ENCODE data around the gene RASGRP1.

Gene RASGRP1

DNA sequence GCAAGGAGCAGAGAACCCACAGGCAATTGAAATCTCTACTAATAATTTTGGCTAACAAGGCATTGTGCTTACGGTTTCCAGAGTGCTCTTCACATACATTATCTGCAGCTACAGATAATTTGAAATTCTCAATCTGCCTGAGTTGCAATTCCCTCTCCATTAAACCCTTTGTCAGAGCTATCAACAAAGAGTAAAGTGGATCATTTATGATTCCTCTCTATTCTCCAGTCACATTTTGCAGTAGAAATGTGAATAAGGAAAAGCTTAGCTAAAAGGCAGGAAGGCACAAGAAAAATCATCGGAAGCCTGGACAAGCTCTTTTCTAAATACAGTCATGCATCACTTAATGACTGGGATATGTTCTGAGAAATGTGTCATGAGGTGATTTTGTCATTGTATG, 61.1 kb downstream of the RASGRP1 start:
- DNase-seq = no peak

DNA sequence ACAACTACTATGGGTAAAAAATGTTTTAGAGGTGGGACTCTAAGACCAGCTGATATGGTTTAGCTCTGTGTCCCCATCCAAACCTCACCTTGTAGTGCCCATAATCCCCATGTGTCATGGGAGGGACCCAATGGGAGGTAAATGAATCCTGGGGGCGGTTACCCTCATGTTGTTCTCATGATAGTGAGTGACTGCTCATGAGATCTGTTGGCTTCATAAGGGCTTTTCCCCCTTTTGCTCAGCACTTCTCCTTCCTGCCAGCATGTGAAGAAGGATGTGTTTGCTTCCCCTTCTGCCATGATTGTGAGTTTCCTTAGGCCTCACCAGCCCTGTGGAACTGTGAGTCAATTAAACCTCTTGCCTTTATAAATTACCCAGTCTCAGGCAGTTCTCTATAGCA, 65.0 kb downstream of the RASGRP1 start:
- DNase-seq = no peak

DNA sequence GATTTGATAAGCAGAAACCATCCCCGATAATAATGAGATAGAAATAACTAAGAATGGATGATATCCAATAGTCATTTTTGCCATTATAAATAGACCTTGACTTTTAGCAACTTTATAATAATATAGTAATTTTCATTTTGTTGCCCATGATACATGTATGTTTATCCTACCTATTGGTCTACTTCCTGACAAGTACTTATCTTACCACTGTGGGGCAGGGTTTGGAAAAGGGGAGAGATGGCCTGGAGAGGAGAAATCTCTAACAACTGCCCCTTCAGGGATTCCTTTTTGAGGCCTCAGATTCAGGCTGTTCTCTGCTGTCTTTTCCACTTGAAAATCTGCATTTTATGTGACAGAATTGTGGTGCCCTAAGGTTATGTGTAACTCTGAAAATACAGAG, 68.5 kb downstream of the RASGRP1 start:
- no peak for DNase-seq

DNA sequence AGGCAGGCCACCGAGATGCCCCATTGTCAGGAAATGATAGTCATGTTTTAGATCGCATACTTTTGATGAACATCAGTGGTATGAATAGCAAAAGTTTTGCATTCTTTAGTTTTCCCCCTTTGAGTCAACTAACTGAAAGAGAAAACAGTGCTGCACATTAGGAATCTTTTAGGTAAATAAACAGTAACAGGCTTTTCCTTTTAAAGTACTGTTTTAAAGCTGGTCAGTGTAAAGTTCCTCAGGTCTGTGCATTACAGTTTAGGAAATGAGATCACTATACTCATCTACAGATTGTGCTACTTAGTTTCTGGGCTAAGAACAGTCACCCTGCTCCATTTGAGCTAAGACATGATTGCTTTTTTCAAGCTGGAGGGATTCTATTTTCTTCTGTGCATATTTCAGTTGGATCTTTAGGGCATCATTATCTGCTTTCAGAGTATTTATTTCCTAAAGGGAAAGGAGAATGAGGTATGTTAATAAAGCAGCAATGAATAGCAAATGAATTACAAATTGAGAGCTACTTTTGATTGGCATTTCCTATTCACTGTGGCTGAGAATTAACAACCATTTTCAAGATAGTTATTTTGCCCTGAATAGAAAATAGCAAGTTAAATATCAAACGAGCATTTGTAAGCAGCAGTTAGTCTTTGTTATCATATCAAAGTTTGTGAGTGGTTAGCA, 74.2 kb downstream of the RASGRP1 start:
- no peak for DNase-seq

DNA sequence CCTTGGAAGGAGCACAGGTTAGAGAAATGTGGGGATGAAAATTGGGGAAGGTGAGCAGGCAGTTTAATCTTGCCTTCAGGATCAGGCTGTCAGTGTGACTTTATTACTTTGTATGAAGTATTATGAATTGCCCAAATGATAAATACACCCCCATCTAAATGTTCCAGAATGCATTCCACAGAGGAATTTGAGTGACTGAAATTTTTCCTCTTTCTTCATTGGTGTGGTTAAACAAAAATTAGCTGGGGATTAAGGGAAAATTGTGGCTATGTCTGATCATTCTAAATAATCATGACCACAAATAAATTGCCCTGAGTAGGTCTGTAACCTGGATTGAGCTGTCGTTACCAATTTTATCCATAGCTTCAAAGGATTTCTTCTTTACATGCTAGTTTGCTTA, 77.2 kb downstream of the RASGRP1 start:
- no peak for DNase-seq

DNA sequence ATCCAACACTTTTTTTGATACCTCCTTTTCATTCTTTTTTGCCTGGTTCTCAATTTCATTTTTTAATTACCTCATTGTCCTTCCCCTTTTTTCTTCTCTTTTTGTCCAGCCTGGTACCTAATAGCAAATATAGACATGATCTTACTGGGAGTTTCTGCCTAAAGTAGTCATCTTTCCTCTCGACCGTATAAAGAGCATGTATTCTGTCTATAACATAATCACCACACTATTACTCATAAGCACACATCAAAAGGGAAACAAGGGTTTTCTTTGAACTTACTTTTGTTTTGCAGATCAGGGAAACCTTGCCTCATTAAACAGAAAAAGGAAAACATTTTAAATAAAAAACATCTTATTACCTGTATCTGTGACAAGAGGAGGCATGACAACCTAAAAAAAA, 77.7 kb downstream of the RASGRP1 start:
- DNase-seq = peak in 1 of 2 donors; percentile 55

DNA sequence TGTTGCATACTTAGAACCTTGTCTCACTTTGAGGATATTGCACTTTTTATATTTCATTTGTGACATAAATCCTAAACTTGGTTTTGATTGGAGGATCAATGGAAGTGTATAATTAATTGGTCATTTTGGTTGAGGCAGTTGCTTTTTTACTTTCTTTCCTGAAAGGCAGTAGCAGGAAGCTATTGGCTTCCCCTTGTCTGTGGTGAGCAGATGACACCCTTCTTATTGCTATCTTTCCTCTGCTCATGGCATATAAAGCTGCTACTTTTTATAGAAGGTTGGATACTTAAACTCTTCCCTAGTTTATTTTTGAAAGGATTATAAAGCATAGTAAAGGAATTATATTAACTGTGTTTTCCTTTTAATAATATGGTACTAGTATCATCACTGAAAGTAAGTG, 82.0 kb downstream of the RASGRP1 start:
- peak in 1 of 2 donors; percentile 28 for DNase-seq

DNA sequence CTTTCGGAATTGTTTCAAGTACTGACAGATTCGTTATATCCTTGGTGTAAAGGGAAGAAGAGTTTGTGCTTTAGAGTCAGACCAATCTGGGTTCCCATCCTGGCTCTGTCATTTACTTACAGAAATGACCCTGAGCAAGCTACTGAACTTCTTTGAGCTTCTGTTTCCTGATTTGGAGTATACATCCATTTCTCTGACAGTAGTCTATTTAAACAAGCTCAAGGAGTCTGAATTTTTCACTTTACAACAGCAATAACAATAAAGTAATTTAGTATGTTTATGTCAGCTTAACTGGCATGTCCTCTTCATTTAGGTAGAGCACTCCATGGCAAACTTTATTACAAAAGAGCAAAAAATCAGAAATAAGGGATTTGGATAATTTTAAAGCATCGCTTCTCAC, 82.9 kb downstream of the RASGRP1 start:
- DNase-seq = no peak

DNA sequence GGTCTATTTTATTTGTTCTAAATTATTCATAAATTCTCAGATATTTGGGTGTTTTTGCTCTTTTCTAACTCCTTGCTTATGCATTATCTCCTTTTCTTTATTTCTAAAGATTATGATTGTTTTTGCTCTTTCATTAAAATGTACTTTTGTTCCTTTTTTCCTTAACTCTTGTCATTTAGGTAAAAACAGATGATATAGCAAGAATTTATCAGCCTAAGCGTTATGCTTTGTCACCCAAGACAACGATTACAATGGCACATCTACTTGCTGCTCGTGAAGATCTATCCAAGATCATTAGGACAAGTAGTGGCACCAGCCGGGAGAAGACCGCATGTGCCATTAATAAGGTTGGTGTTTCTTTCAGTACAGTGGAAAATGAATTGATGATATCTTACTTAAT, 83.5 kb downstream of the RASGRP1 start:
- DNase-seq = no peak

DNA sequence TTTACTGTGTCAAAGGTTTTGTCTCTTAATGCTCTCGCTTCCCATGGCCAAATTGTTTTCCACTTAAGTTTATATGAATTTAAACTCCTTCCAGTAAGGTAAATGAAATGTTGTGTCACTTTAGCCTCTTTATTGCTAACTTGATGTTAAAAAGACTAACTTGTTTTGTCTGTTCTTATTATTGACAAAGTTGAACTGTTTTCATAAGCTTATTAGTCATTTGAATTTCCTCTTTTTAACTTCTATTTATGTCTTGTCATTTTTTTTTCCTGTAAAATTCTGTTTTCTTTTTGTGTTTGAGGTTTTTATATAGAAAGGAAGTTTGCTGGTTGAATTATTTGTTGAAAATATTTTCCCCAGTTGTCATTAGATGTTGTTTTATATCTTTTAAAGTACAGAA, 84.9 kb downstream of the RASGRP1 start:
- no peak for DNase-seq

DNA sequence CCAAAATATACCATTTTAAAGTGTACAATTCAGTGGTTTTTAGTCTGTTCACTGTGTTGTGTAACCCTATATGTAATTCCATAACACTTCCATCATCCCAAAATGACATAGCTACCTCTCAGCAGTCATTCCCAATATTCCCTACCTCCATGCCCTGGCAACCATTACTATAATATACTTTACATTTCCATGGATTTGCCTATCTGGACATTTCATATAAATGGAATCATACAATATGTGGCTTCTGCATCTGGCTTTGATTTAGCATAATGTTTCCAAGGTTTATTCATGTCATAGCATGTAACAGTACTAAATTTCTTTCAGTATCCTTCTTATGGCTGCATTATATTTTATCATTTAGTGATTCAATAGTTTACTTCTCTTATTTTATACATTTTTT, 85.3 kb downstream of the RASGRP1 start:
- DNase-seq = no peak

DNA sequence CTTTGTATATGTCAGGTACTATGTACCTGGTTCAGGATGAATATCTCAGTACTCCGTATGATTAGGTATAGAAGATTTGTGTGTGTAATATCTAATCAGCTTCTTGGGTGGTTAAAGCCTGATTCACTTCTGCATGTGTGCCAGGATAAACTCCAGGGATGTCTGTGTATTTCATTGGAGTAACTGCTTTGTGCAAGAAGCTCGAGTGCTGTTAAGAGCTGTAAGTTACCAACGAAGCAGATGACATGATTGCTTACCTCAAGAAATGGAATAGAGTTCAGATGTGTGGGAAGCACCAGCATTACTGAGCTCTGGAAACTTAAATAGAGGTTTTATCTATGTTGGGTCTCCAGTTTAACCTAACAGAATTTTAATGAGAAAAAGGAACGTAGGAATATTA, 87.0 kb downstream of the RASGRP1 start:
- no peak for DNase-seq

DNA sequence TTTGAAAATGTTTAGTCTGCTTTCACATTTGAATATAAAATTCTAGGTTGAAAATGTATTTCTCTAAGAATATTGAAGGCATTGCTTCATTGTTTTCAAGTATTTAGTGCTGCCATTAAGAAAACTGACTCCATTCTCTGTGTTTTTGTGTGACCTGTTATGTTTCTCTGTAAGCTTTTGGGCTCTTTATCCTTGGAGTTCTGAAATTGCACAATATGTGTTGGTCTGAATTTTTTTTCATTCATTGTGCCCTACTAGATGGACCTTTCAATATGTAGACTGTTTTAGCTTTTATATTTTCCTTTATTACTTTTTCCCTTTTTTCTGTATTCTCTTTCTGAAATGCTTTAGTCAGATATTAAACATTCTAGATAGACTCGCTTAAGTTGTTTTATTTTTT, 88.5 kb downstream of the RASGRP1 start:
- DNase-seq = no peak

DNA sequence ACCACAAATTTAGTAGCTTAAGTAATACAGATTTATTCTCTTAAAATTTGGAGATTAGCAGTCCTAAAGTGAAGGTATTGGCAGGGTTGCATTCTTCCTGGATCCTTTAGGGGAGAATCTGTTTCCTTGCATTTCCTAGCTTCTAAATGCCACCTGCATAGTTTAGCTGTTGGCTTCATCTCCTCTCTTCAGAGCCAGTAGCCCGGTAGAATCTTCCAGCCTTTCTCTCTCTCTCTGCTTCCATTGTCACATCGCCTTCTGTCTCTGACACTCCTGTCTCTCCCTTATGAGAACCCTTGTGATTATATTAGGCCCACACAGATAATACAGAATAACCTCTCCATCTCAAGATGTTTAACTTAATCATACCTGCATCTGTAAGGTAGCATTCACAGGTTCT, 89.3 kb downstream of the RASGRP1 start:
- no peak for DNase-seq

DNA sequence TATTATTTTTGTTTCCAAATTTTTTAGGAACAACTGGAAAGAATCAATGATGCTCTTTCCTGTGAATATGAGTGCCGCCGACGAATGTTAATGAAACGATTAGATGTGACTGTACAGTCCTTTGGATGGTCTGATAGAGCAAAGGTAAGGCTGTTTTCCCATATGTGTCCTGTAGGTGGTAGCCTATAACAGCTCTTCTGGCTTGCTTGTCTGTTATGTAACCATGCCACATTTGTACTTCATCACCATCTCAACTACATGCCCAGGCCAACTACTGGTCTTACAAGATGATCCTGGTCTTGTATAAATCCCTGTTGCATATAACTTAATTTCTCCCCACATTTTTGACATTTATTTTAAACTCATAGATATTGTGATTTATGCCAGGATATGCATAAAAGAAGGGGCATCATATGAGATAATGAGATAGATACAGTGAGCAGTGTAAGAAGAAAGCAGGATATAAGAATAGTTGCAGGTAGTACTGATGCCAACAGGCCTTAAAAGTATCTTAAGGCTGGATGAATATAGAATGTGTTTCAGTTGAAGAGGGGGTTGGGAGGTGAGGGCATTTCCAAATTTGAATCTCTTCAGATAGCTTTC, 90.4 kb downstream of the RASGRP1 start:
- peak; percentile 57 to 82 for DNase-seq

DNA sequence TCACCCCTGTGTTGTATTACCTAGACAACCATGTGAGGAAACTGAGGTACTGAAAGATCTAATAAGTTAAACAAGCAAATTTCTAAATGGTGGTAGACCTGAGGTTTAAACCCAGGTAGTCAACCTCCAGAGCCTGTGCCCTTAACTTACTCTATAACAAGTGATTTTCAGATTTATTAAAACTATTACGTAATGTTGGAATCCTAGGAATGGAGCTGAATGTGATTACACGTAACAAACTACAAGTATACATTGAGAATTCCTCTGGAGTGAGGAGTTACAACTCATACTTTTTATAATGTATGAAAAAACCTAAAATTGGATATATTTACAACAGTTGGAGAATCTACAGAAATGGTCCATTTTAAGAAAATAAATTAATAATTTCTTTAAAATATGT, 92.6 kb downstream of the RASGRP1 start:
- no peak for DNase-seq

DNA sequence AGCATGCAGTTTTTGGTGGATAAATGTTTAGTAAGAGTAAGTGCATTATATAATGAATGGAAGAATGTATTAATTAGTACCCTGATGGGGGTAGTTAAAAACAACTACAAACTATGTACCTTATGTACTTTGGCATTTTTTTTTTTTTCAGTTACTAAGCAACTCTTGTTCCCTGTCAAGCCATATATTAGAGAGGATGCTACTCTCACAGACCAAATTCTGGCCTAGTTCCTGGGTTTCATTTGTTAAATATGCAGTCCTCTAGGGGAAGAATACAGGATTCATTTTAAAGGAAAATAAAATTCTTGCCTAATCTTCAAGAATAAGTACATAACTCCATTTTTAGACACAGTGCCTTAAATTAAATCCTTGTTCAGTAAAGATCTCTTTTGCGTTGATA, 93.8 kb downstream of the RASGRP1 start:
- DNase-seq = no peak

DNA sequence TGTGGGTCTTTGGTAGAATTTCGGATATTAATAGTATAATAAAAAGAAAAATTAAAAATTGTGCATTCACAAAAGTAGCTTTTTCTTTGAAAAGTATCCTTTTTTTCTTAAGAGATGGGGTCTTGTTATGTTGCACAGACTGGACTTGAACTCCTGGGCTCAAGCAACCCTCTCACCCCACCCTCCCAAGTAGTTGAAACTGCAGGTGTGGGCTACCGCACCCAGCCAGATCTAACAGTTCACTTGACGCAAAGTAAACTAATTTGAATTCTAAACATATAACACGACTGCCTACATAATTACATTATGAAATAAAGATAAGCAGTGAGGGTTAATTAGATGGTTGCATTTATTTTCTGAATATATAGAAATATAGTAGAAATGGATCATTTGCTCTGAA, 99.9 kb downstream of the RASGRP1 start:
- no peak for DNase-seq

DNA sequence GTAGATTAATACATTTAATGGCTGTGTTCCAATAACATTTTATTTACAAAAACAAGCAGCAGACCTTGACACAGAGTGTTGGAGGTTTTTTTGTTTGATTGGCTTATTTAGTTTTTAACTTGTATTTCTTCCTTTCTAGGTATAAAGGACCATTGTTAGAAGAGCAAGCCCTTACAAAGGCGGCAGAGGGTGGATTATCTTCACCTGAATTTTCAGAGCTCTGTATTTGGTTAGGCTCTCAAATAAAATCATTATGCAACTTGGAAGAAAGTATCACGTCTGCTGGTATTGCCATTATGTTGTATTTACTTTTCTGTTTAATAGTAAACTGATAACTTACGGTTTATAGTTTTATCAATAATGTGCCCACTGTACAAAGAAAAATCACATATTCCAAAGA, 100.7 kb downstream of the RASGRP1 start:
- DNase-seq = no peak

DNA sequence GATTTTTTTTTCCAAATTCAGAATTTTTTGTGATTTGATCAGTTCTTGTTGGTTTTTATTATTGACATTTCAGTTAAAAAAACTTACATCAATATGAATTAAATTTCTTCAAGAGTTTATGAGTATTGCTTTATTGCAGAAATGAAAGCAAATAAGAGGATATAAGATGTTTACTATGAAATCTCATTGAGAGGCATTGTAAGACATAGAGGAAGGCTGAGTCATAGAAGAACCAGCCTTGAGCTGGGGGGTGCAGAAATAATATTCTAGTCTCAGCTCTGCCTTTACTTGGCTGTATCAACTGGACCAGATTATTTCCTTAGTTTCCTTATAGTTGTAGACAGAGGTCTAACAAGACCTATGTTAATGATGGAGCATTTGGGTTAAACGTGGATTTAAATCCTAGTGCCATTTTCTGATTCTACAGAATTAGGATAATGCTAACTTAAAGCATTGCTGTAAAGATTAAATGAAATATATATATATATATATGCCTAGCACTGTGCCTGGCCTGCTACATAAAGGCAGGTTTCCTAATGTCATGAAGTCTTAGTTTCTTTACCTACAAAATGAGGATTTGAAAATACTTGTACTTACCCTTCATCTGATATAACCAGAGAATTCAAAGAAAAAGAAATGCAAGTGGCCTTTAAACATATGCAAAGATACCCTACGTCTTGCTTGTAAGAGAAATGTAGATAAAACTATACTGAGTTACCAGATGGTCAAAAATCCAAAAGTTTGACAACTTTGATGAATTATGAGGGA, 103.4 kb downstream of the RASGRP1 start:
- DNase-seq = no peak

DNA sequence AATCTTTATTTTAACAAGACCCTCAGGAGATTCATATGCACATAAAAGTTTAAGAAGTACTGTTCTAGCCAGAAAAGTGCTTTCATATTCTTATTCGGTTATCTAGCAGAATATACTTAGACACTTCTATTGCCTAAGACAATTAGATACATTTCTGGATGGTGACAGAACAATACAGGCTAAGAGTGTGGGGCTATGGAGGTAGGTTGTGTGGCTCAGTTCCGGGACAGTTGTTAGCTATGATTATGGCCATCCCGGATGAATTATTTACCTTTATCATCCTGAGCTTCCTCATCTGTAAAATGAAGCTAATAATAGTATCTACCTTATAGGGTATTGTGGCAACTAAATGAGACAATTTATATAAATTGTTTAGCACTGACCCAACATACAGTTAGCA, 104.1 kb downstream of the RASGRP1 start:
- no peak for DNase-seq

DNA sequence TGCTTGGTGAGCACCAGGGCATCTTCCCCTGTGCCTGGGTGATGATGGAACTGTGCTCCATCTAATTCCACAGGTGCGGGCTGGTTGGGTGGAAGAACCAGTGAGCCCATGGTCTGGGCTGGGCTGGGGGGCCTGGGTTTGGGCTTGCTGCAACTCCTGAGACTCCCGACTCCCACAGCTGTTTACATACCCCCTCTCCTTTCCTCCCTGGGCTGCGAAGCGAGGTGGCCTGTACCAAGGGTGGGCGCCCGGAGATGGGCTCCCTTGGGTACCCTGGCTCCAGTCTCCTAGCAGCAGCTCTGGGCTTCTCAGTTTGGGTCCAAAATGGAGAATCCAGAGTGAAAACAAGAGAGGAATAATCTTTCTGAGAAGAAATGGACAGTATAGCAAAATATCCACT, 105.1 kb downstream of the RASGRP1 start:
- no peak for DNase-seq

DNA sequence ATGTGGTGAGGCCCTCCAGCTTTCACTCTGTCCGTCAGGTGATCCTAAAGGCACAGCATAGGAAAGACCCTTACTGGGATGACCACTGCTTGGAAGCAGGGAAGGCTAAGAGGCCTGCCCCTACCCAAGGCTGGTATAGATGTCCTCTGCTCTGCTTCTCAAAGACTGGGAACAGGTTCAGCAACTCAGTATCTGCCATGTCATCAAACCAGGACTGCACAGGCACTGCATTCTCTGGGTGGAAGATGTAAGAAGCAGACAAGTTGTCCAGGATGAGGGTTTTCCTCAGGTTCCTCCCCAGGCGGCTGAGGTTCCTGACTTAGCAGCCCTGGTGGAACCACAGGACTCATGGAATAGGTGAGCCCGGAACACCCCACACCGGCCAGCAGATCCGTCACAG, 106.0 kb downstream of the RASGRP1 start:
- no peak for DNase-seq

DNA sequence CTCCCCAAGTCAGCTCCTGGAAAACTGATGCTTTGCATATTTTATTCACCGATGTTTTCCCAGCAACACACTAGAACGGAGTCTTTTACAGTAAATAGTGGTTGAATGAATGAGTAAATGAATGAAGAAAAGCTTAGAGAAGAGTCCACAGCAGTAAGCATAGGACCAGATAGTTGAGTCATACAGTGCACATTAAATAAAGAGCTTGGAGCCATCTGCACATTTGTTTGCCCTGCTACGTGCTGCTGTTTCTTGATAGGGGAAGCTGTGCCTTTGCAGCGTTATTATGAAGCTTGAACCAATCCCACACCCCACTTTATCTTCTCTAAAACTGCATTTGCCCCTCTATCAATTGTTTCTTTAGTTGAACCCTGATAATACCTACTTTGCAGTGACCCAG, 109.5 kb downstream of the RASGRP1 start:
- no peak for DNase-seq

DNA sequence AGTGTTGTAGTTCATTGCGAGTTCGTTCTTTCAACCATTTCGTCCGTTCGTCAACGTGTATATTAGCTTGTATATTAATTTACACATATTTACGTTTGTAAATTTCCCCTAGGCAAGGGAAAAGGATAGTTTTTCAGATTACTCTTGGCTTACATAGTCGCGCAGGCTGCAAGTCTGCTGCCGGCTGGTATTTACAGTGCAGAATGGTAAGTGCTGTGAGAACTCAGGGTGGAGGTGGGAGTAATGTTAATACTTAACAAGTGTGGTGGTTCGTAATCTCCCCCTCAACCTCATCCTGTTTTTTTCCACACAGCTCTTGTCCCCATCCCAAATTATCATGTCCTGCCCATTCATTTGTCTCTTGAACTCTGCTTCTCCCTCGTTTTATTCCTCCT, 109.9 kb downstream of the RASGRP1 start:
- DNase-seq = no peak

All from CD4-positive, alpha-beta T cell treated with Interferon alpha-2 for 1 hour (primary cell).